ENCODE measurements around the gene OR1F1. TPM values are rescaled to one million over a fixed set of nuclear protein-coding genes. Genes with fewer than 3 reads are reported as not detected.

OR1F1 gene
- total RNA-seq, 1 donor = not detected

DNA sequence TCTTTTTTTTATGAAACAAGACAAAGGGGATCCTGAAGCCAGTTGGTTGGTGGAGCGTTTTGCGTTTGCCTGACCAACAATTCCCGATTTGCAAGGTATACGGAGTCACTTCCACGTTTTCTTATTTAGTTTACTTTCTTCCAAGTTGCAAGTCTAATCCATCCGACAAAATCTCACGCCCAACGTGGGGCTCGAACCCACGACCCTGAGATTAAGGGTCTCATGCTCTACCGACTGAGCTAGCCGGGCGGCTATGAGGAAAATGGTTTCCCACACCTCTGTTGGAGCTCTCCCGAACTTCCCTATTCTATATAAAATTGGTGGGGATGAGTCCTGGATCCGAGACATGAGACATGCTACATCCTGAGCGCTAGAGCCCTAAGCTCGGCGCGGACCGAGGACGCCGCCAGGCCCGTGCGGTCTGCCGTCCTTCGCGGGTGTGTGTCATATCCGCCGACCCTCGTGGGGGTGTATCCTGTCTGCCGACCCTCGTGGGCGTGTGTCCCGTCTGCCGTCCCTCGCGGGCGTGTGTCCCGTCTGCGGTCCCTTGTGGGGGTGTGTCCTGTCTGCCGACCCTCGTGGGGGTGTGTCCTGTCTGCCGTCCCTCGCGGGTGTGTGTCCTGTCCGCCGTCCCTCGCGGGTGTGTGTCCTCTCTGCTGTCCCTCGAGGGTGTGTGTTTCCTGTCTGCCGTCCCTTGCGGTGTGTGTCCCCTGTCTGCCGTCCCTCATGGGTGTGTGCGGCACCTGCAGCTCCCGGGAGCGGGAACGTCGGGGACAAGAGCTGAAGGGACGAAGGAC is 30.6 kb upstream of the OR1F1 start:
- peak overlapping the region; percentile 76 for H3K4me3 ChIP-seq (ENCODE audit: low read depth, low read length)
- DNase-seq (ENCODE audit: low read depth) = peak; percentile 95
- TF ChIP-seq, protein P1, sequence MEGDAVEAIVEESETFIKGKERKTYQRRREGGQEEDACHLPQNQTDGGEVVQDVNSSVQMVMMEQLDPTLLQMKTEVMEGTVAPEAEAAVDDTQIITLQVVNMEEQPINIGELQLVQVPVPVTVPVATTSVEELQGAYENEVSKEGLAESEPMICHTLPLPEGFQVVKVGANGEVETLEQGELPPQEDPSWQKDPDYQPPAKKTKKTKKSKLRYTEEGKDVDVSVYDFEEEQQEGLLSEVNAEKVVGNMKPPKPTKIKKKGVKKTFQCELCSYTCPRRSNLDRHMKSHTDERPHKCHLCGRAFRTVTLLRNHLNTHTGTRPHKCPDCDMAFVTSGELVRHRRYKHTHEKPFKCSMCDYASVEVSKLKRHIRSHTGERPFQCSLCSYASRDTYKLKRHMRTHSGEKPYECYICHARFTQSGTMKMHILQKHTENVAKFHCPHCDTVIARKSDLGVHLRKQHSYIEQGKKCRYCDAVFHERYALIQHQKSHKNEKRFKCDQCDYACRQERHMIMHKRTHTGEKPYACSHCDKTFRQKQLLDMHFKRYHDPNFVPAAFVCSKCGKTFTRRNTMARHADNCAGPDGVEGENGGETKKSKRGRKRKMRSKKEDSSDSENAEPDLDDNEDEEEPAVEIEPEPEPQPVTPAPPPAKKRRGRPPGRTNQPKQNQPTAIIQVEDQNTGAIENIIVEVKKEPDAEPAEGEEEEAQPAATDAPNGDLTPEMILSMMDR (IDR thresholded peaks at IDR 0.05; ENCODE audit: insufficient read depth, low read length) = no peak

- peak overlapping the region; percentile 76 for H3K4me3 ChIP-seq (ENCODE audit: low read depth, low read length)
- TF ChIP-seq, protein P1 (IDR thresholded peaks at IDR 0.05; ENCODE audit: insufficient read depth, low read length) = no peak
- no peak for DNase-seq (ENCODE audit: low read depth)
Measured at GRCh38 chr16:3158026-3158509, 29.9 kb upstream of the OR1F1 start.

GRCh38 chr16:3158510-3159314 is 29.3 kb upstream of the OR1F1 start:
- TF ChIP-seq, protein P1 (IDR thresholded peaks at IDR 0.05; ENCODE audit: insufficient read depth, low read length) = no peak
- H3K4me3 ChIP-seq (ENCODE audit: low read depth, low read length) = peak overlapping the region; percentile 76
- DNase-seq (ENCODE audit: low read depth) = peak; percentile 79

DNA sequence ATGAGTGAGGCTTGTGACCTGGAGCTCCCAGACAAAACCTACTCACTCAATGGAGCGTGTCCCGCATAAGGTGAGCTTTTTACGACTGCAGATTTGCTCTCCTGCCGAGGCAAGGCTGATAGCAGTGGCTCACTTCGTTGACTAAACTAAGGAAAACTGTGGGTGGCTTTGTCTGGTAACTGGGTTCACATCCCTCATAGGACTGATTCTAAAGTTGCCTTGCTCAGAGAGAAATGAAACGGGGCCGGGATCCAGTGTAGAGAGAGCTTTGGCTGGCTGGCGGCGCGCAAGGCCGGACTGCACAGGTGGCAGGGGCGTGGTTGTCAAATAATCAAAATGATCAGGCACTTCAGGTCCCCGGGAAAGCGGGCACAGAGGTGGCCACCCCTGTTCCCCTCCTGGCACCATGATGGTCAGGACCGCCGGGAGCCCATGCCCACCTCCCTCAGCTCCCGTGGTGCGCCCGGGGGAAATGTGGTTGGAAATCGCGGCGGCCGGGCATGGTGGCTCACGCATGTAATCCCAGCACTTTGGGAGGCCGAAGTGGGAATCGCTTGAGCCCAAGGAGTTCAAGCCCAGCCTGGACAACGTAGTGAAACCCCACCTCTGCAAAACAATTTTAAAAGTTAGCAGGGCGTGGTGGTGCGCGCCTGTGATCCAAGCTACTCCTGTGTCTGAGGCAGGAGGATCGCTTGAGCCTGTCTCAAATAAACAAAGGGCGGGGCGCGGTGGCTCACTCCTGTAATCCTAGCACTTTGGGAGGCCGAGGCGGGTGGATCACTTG is 26.6 kb upstream of the OR1F1 start:
- no peak overlapping the region for H3K4me3 ChIP-seq (ENCODE audit: low read depth, low read length)
- no peak for DNase-seq (ENCODE audit: low read depth)
- TF ChIP-seq, protein P1 (IDR thresholded peaks at IDR 0.05; ENCODE audit: insufficient read depth, low read length) = no peak

DNA sequence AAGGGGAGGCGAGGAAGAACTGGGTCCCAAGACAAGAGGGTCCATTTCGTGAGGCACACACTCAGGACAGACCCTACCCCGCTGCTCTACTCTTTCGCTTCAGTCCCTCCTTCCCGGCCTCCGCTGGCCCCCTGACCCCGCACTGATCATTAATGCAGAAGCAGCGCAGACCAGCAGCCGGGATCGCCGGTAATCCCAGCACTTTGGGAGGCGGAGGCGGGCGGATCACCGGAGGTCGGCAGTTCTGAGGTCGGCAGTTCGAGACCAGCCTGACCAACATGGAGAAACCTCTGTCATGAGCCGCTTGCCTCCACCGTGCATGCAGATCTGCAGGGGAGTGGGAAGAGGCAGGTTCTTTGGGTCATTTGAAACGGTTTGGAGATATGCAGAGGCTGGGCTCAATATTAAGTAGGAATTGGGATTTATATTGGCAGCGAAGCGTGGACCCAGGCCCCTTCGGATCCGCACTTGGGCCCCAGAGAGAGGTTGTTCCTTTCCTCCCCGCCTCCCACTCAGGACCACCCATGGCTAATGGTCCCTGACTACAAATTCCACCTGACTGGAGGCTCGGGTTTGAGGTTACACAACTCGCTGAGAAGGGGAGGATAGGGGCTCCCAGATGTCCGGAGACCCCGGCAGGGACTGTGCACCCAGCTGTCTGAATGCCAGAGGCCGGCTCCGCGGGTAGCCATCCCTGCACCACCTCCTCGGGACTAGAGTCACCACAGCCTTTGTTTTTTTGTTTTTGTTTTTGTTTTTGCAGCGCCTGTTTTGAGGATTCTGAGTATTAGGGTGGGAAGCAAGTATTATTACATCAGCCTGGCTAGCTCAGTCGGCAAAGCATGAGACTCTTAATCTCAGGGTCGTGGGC is 23.6 kb upstream of the OR1F1 start:
- TF ChIP-seq, protein P1 (IDR thresholded peaks at IDR 0.05; ENCODE audit: insufficient read depth, low read length) = no peak
- no peak overlapping the region for H3K4me3 ChIP-seq (ENCODE audit: low read depth, low read length)
- DNase-seq (ENCODE audit: low read depth) = no peak

Data from fibroblast of the aortic adventitia (primary cell).